Activated CD8-positive, alpha-beta memory T cell treated with anti-CD3 and anti-CD28 coated beads for 36 hours (primary cell): ENCODE measurements around the gene CARD9. TPM values are rescaled to one million over a fixed set of nuclear protein-coding genes. Genes with fewer than 3 reads are reported as not detected.

ENCODE experiments used
- CTCF ChIA-PET: fragments of 350-600 bp; sonication (Branson Sonifier 250); formaldehyde crosslinking; loops from one replicate; lab custom pipeline; 2021; ENCODE audit warnings: antibody characterized with exemption; lab: Charles Lee
- POLR2A ChIA-PET: fragments of 350-600 bp; sonication (Branson Sonifier 250); formaldehyde crosslinking; loops from one replicate; lab custom pipeline; 2021; ENCODE audit warnings: antibody characterized with exemption; lab: Charles Lee
- total RNA-seq, 2 experiments: library from RNA; stranded (reverse); gene quantifications; one replicate each; pipeline ENCODE4 v1.2.3, GENCODE V29; 2021

Gene CARD9
- total RNA-seq, 2 experiments from 2014 or later, result 1.8 to 2.7 TPM

DNA sequence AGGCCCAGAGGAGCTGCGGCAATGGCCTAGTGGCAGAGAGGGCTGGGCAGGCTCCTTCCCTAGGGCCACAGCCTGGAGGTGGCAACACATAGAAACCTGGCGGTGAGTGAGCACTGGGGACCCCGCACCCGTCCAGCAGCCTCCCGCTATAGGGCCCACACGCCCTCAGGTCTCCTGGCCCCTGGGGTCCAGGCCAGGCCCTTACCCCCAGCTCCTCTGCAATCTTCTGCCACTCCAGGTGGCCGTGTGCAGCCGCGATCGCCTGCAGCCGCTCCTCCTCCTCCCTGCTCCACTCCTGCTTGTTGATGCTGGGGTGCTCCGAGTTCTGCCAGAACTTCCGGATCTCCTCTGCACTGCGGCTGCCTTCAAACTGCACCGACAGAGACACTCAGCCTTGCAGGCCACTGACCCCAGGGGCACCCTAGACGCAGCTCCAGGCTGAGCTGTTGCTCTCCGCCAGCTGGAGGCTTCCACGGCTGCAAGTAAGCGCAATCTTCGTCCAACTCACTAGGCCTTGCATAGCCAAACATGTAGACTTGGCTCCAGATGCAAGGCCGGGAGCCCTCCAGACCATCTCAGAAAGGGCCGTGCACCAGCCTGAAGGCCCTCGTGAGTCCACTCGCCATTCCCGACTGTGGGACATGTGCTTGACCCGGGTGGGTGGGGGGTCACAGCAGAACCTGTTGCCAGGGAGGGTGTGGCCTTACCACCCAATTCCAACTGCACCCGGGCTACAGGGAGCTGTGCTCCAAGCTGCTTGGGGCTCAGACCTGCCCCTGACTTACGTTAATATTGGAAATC is 18.5 kb upstream of the CARD9 start:
- ChIA-PET CTCF (interaction anchor here (1.5 kb wide), 1 partner anchor 9 kb away, joined by 5 read pairs; no protein-coding TSS in a partner anchor), POLR2A (no interaction called here)

DNA sequence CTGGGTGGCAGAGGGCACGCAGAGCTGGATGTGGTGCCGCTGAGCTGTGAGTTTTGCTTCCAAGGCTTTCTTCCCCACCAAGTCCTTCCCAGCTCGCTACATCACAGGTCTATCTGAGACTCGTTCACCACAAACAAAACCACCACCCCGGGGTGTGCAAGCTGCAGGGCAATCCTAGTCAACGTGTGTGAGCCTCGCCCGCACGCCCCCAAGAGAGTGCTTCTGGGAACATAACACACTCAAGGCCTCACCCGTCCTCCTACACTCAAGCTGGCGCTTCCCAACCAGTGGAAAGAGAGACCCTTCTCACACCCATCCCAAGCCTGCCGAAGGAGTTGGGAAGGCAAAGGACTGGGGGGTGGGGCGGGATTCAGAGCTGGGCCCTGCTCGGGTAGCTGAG is 15.9 kb upstream of the CARD9 start:
- POLR2A ChIA-PET, result no interaction called here
- CTCF ChIA-PET, result no interaction called here

DNA sequence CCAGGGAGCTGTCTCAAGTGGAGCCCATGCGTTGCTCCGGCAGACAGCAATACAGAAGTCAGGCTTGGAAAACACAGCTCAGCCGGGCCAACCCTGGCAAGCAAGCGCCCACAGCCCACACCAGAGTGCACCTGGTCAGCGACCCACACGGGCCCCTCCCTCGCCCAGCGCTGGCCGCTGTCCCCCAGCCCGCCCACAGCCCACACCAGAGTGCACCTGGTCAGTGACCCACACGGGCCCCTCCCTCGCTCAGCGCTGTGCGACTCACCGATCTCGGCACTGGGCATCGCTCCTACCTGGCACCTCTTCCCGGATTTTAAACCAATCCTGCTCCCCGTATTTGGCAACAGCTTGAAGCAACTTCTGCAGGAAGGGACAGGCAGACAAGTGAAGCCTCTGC is 13.7 kb upstream of the CARD9 start:
- POLR2A ChIA-PET, result no interaction called here

DNA sequence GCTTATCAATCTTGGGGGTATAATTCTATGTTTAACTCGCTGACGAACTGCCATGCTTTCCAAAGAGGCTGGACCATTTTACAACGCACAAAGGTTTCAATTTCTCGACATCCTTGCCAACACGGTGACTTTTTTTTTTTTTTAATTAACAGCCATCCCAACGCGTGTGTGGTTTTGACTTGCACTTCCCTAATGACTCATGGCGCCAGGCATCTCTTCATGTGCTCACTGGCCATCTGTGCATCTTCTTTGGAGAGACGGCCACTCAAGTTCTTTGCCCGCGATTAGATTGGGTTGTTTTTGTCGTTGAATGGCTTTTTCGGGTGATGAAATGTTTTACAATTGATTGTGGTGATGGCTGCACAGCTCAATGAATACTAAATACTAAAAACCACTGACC is 12.5 kb upstream of the CARD9 start:
- ChIA-PET CTCF (interaction anchor here (2.0 to 2.1 kb wide), 2 partner anchors 14 to 18 kb away, joined by 4 to 5 read pairs; partner anchors contain the start of gene SNAPC4), POLR2A (interaction anchor here (0.6 kb wide), 1 partner anchor 141 kb away, joined by 3 read pairs; no protein-coding TSS in a partner anchor)

More for the DNA sequence above, 13.7 kb upstream of the CARD9 start:
- CTCF ChIA-PET, result interaction anchor here (2.0 kb wide), 1 partner anchor 17 kb away, joined by 5 read pairs; no protein-coding TSS in a partner anchor

DNA sequence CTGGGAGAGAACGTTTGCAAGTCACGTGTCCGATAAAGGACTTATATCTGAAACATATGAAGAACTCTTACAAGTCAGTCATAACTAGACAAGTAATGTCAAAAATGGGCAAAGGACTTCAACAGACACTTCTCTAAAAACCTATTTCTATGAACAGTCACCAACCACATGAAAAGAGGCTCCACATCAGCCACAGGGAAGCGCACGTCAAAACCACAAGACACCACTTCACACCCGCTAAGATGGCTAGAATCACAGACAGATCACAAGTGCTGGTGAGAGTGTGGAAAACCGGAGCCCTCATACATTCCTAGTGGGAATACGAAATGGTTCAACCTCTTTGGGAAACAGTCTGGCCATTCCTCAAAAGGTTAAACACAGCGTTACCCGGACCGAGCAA is 11.5 kb upstream of the CARD9 start:
- POLR2A ChIA-PET, result interaction anchor here (0.7 kb wide), 1 partner anchor 38 kb away, joined by 3 read pairs; no protein-coding TSS in a partner anchor
- CTCF ChIA-PET, result interaction anchor here (1.3 to 2.1 kb wide), 3 partner anchors 15 to 21 kb away, joined by 3 to 5 read pairs (median 4); partner anchors contain the start of genes DNLZ and SNAPC4

DNA sequence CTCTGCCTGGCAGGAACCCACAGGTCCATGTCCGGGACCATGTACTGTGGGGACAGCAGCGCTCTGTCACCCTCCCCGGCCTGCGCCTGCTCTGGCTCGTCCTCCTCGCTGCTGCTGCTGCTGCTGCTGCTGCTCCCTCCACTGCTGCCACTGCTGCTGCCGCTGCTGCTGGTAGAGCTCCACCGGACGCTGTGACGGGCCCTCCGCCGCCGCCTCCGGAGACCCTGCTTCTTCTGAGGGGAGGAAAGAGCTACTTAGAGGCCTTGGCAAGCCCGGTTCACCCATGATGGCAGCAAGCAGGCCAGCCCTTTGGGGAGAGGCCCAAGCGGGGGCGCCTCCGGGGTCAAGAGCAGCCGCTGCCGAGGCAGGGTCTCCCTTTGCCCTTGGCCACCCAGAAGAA is 10.0 kb upstream of the CARD9 start:
- ChIA-PET POLR2A (no interaction called here), CTCF (no interaction called here)

DNA sequence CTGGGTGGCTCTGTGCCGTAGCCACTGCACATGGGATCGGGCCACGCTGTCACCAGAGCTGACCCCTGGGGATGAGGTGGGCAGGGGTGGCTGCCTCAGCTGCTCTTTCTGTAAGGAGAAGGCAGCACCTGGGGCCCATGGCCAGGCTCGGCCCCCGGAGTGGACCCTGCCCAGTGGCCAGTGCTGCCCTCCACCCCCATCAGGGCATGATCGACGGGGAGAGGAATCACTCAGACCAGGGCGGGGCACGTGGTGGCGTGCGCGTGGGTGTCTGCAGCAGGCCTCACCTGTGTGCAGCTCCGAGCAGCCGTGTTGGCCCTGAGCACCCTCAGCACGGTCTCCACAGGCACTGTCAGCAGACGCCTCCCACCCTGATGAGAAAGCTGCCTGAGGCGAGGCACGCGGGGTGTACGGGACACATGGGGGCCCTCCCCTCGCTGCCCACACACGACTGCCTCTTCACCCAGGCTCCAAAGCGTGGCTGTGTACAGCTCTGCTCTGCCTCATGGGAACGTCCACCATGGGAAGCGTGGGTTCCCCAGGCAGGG is 8.6 kb upstream of the CARD9 start:
- POLR2A ChIA-PET, result interaction anchor here (1.3 kb wide), 1 partner anchor 11 kb away, joined by 3 read pairs; no protein-coding TSS in a partner anchor
- CTCF ChIA-PET, result no interaction called here

DNA sequence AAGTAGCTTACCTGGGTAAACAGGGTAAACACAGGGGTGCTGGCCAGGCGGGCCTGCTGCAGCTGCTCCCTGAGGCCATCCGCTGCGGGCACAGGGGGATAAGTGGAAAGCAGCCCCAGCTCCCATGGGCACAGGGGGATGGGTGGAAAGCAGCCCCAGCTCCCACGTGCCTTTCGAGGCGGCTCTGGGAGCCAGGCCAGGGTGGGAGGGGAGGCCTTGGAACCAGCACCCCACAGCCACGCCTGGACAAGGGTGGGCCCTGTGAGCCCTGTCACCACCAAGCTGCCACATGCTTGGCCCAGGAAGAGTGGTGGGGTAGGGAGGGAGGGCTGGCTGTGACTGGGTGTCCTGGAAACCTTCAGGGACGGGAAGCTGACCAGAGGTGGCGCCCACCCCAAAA is 7.8 kb upstream of the CARD9 start:
- POLR2A ChIA-PET, result interaction anchor here (1.3 kb wide), 1 partner anchor 11 kb away, joined by 3 read pairs; no protein-coding TSS in a partner anchor
- CTCF ChIA-PET, result no interaction called here

DNA sequence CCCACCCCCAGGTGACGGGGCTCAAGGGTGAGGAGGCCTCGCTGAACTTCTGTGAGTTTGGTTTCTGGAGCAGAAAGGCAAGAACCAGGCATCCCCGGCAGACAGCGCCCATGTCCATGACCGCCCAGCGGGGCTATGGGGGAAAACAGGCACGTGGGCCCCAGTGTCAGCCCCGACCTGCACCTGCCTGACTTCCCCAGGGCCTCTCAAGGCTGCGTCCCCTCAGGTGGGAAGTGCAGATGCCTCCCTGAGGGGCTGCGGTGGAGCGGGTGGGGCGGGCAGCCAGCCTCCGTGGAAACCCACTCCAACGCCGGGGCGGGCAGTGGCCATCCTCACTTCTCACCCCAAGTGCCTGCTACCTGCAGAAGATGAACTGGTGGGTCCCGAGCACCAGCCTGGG is 6.9 kb upstream of the CARD9 start:
- ChIA-PET POLR2A (no interaction called here), CTCF (no interaction called here)

DNA sequence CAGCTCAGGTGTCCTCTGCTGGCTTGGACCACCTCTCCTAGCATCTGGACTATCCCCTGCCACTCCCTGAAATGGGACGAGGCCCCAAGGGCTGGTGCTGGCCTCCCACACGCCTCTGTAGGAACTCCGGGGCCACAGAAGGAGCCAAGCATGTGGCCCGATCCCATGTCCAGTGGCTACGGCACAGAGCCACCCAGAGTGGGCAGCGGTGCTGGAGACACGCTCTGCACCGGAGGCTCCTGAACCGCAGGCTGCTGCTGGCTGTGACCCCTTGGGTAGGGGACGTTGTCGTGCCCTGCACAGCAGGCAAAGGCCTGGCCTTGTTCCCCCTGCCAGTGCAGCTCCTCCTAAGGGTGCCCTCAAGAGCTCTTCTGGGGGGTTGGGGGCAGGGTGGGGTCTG is 6.4 kb upstream of the CARD9 start:
- ChIA-PET CTCF (no interaction called here), POLR2A (no interaction called here)

DNA sequence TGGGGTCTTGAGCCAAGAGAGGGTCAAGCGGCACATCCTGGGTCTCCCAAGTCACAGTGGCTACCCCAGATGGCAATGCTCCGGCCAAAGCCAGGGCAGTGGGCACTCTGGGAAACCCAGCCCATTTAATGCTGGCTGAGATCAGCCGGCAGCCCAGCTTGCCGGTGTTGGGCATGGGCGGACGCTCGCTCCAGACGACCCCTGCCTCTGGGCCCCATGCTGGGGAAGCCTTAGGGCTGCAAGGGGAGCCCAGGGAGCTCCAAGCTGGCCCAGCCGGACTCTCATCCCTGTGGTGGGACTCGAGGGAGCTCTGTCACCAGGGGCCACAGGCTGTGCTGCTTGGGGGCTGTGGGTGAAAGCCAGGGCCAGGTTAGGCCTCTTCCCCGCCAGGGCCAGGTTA is 5.9 kb upstream of the CARD9 start:
- POLR2A ChIA-PET, result no interaction called here
- CTCF ChIA-PET, result no interaction called here

DNA sequence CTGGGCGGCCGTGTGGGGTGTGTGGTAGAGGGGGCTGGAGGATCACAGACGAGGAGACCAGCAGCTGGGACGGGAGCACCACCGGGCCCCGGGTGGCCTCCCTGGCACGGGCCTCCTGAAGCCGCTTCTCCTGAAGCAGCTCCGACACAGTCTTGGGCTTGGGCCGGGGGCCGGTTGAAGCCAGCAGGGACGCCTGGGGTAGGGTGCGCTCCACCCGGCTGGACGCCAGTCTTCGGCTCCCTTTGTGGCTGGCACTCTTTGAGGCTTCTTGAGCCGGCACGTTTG is 5.5 kb upstream of the CARD9 start:
- ChIA-PET POLR2A (no interaction called here), CTCF (no interaction called here)

DNA sequence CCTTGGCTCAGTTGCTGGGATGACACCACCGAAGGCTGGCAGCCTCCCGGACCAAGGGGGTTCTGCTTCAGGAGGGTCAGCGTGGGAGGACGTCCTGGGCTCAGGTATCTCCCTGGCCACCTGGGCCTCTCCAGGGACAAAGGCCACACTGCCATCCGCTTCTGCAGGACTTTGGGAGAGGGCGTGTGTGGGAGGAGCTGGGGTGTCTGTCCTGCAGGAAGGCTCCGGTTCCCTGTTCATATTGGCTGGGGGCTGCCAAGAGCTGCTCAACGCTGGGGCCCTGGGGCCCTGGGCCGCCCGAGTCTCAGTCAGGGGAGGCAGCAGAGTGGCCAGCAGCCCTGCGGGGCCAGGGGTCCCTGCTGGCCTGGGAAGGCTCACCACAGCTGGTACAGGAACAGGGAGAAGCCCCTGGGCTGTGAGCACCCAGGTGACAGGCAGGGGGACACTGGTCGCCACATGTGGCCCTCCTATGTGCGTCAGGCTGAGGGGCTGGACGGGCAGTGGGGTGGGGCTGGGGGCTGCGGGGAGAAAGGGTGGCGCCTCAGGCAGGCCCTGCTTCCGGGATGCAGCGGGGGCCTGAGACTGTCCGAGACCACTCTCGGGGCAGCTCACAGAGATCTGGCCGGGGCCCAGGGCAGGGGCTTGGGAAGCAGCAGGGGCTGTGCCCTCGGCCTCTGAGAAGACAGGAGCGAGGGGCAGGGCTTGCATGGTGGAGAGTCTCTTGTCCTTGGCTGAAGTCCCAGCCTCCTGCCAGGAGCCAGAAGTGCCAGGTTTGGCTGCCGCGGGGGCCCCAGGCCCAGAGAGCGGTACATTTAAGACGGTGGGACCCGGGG is 4.9 kb upstream of the CARD9 start:
- CTCF ChIA-PET, result interaction anchor here (1.4 kb wide), 1 partner anchor 22 kb away, joined by 3 read pairs; no protein-coding TSS in a partner anchor
- POLR2A ChIA-PET, result no interaction called here

DNA sequence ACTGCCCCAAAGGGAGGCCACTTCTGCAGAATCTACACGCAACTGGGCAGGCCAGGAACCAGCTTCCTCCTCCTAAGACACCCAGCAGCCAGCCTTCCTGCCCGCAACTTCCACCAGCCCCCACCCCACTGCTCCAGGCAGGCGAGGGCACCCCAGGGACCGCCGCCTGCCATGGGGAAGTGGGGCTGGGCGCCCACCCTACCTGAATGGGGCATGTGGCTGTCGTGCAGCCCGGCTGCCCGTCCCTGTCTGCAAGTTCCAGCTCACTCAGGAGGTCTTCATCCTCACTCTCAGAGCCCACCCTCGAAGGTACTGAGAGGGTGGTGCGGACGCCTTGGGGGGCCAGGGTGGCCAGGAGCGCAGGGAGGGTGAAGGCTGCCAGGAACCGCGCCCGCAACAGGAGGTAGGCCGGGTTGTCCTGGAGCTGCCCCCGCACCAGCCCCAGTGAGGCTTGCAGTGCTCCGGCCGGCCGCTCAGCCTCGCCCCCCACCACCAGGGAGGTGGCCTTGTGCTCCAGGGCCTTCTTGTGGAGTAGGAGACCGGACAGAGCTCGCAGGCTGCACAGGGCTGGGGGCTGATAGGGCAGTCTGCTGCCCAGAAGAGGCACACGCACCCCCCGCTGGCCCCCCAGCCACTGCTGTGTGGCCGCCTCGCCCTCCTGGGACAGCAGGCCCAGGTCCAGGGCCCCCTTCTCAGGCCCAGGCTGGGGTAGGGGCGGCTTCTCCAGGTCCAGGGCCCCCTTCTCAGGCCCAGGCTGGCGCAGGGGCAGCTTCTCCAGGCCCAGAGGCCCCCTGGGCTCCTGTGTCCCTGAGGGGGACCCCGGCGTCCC is 4.1 kb upstream of the CARD9 start:
- POLR2A ChIA-PET, result interaction anchor here (0.6 kb wide), 1 partner anchor 103 kb away, joined by 4 read pairs; no protein-coding TSS in a partner anchor
- CTCF ChIA-PET, result interaction anchor here (1.2 to 1.4 kb wide), 2 partner anchors 14 to 23 kb away, joined by 3 read pairs; partner anchors contain the start of gene DNLZ

DNA sequence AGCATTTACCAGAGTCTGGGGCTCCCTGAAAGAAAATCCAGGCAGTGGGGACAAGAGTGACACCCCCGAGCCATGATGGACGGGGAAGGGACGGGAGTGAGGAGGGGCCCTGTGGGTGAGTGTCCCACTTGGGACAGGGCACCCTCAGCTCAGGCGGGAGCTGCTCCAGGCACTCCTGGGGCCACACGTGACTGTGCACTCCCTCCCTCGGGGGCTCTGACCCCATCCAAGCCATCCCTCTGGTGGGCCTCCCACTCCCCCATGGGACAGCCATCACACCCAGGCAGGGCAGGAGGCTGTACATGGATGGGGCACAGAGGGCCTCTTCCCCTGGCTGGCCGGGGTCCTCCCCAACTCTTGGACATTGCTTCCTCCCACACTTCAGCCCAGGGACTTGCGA is 3.0 kb upstream of the CARD9 start:
- POLR2A ChIA-PET, result no interaction called here

DNA sequence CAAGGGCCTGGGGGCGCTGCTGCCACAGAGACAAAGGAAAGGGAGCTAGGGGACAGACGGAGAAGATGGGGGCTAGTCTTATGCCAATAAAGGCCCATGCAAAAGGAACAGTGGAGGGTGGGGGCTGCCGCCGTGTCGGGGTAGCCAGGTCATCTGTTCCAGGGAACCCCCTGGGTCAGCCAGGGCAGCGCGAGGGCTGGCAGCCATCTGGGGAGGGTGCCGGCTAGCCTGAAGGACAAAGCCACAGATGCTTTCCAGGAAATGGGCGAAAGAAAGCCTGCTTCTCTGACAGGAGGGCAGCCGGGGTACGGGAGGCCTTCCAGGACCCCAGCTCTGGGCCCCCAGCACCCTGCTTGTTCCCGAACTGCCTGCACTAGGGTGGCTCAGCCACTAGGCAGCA is 1.6 kb upstream of the CARD9 start:
- CTCF ChIA-PET, result interaction anchor here (0.6 to 0.9 kb wide), 2 partner anchors 11 to 33 kb away, joined by 3 read pairs; no protein-coding TSS in a partner anchor
- POLR2A ChIA-PET, result interaction anchor here (0.9 kb wide), 1 partner anchor 9 kb away, joined by 4 read pairs; no protein-coding TSS in a partner anchor

More for the DNA sequence above, 3.0 kb upstream of the CARD9 start:
- CTCF ChIA-PET, result interaction anchor here (1.2 kb wide), 1 partner anchor 13 kb away, joined by 3 read pairs; the partner anchor contains the start of gene DNLZ

DNA sequence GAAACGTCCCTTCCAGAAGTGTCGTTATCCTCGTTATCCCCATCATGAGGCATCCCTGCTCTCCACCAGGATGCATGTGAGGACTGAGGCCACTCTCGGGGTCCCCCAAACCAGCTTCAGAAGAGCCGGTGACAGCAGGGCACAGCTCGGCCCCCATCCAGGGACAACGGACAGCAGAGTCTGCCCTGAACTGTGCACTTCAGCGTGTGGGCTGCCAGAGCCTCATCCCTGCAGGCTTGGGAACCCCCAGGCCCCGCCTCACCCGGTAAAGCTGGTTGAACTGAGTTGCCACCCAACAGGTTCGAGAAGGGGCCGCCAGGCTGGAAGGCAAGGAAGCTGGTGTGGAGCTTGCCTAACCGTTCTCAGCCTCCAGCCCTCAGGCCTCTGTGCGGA is 710 bp upstream of the CARD9 start:
- ChIA-PET CTCF (no interaction called here), POLR2A (no interaction called here)

DNA sequence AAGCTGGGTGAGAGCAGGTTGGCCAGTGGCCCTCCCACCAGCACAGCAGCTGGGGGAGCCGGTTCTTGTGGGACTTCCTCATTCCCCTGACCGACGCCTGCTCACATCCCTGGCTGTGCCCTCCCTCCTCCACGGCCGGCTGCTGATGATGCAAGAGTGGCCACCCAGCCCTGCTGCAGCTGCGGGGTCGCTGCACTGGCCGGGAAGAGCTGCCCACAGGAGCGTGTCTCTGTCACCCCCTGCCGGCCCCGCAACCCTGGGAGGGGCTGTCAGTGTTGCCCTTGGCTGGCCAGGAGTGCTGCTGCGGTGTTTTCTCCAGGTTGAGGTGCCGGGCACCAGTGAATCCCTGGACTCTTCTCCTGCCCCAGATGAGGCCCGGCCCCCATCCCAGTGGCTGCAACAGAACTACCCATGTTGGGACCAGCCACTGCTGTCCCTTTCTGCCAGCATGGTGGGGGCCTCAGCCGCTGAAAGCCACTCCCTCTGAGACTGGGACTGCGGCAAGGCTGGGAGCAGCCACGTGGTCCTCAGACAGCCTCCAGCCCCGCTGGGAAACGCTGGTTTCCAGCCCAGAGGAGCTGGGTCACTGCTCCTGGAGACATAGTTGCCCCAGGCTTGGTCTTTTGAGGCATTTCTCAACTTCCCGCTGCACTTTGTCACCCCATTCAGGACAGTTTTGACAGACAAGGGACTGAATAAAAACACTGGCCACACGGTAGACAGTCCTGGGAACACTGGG is 739 bp downstream of the CARD9 start:
- CTCF ChIA-PET, result interaction anchor here (1.0 kb wide), 1 partner anchor 59 kb away, joined by 3 read pairs; no protein-coding TSS in a partner anchor

More for the DNA sequence above, 739 bp downstream of the CARD9 start:
- POLR2A ChIA-PET, result no interaction called here
